ENCODE results near the gene DCAF8L2. TPM values are rescaled to one million over a fixed set of nuclear protein-coding genes. Genes with fewer than 3 reads are reported as not detected.
"Not testable (repeated sequence)": the region's sequence is repeated elsewhere in the genome, so short reads cannot be mapped to it uniquely, and the experiment has no call there.

DCAF8L2 gene
- total RNA-seq, 1 donor from 2014 or later = not detected

GRCh38 chrX:27675493-27675892 is 85.3 kb downstream of the DCAF8L2 start:
- peaks cover 8% of the 10 kb centered on the region for H3K9me3 Mint-ChIP-seq
- no peak overlapping the region for H3K27ac Mint-ChIP-seq (ENCODE audit: unreplicated experiment)
- H3K4me1 Mint-ChIP-seq = no peaks in the 10 kb centered on the region
- no peaks in the 10 kb centered on the region for H3K36me3 Mint-ChIP-seq (ENCODE audit: low read depth)
- TF ChIP-seq, protein P1, sequence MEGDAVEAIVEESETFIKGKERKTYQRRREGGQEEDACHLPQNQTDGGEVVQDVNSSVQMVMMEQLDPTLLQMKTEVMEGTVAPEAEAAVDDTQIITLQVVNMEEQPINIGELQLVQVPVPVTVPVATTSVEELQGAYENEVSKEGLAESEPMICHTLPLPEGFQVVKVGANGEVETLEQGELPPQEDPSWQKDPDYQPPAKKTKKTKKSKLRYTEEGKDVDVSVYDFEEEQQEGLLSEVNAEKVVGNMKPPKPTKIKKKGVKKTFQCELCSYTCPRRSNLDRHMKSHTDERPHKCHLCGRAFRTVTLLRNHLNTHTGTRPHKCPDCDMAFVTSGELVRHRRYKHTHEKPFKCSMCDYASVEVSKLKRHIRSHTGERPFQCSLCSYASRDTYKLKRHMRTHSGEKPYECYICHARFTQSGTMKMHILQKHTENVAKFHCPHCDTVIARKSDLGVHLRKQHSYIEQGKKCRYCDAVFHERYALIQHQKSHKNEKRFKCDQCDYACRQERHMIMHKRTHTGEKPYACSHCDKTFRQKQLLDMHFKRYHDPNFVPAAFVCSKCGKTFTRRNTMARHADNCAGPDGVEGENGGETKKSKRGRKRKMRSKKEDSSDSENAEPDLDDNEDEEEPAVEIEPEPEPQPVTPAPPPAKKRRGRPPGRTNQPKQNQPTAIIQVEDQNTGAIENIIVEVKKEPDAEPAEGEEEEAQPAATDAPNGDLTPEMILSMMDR (conservative IDR thresholded peaks at IDR 0.05) = no peak
- DNase-seq (ENCODE audit: low read depth, low spot score) = no peak
- H3K27me3 Mint-ChIP-seq (ENCODE audit: low read depth) = no peaks in the 10 kb centered on the region
- H3K4me3 Mint-ChIP-seq = no peak overlapping the region

GRCh38 chrX:27679281-27679680 is 89.1 kb downstream of the DCAF8L2 start:
- peaks cover 8% of the 10 kb centered on the region for H3K9me3 Mint-ChIP-seq
- no peaks in the 10 kb centered on the region for H3K4me1 Mint-ChIP-seq
- no peak overlapping the region for H3K4me3 Mint-ChIP-seq

GRCh38 chrX:27680726-27681125 is 90.6 kb downstream of the DCAF8L2 start:
- Mint-ChIP-seq H3K27ac (ENCODE audit: unreplicated experiment) (no peak overlapping the region), H3K36me3 (ENCODE audit: low read depth) (no peaks in the 10 kb centered on the region), H3K27me3 (ENCODE audit: low read depth) (no peaks in the 10 kb centered on the region), H3K9me3 (peaks cover 7% of the 10 kb centered on the region), H3K4me1 (no peaks in the 10 kb centered on the region), H3K4me3 (no peak overlapping the region)
- no peak for DNase-seq (ENCODE audit: low read depth, low spot score)
- TF ChIP-seq, protein P1 (conservative IDR thresholded peaks at IDR 0.05) = no peak

More at GRCh38 chrX:27679281-27679680, 89.1 kb downstream of the DCAF8L2 start:
- TF ChIP-seq, protein P1 (conservative IDR thresholded peaks at IDR 0.05) = no peak
- H3K27me3 Mint-ChIP-seq (ENCODE audit: low read depth) = no peaks in the 10 kb centered on the region
- no peak for DNase-seq (ENCODE audit: low read depth, low spot score)
- no peaks in the 10 kb centered on the region for H3K36me3 Mint-ChIP-seq (ENCODE audit: low read depth)
- H3K27ac Mint-ChIP-seq (ENCODE audit: unreplicated experiment) = no peak overlapping the region

DNA sequence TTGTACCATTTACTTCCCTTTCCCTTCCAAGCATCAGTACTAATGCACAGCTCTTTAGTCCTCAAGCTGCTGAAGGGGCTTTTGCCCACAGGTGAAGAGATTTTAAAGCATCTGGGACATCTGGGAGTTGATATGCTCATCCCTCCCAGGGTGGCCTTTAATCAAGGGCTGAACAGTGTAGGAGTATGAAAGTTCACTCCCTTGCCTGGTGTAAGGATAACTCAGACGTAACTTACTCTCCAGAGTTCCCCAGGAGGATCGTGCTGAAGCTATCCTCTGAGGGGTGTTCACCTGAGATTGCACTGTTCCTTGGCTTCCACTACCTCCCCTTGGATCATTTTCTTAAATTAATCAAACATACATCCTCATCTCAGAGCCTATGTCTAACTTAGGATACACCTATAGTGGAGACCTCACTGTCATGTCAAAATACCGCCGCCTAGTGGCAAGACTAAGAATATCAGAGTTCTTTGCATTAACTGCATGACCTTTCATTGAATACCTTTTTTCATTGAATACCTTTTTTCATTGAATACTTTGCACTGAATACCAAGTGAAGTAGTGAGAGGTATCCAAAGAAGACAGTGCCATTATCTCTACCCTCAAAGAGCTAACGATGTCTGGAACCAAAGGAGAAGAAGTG is 93.5 kb downstream of the DCAF8L2 start:
- H3K9me3 Mint-ChIP-seq; H3K36me3 Mint-ChIP-seq (ENCODE audit: low read depth); H3K27ac Mint-ChIP-seq (ENCODE audit: unreplicated experiment); H3K27me3 Mint-ChIP-seq (ENCODE audit: low read depth); H3K4me1 Mint-ChIP-seq; H3K4me3 Mint-ChIP-seq: not testable (repeated sequence)
- DNase-seq (ENCODE audit: low read depth, low spot score) = peak; percentile 21
- TF ChIP-seq, protein P1 (conservative IDR thresholded peaks at IDR 0.05) = peak; percentile 65

- Mint-ChIP-seq H3K9me3 (no peaks in the 10 kb centered on the region), H3K27me3 (ENCODE audit: low read depth) (no peaks in the 10 kb centered on the region), H3K36me3 (ENCODE audit: low read depth) (no peaks in the 10 kb centered on the region), H3K4me3 (no peak overlapping the region), H3K27ac (ENCODE audit: unreplicated experiment) (no peak overlapping the region), H3K4me1 (no peaks in the 10 kb centered on the region)
- TF ChIP-seq, protein P1 (conservative IDR thresholded peaks at IDR 0.05) = no peak
- DNase-seq (ENCODE audit: low read depth, low spot score) = no peak
Measured at GRCh38 chrX:27694667-27695066, 104.5 kb downstream of the DCAF8L2 start.
